GM12878 (cell line): ENCODE measurements around the gene SSTR4. TPM values are rescaled to one million over a fixed set of nuclear protein-coding genes. Genes with fewer than 3 reads are reported as not detected.

Experiments used
- ATAC-seq: fragments of 200-7000 bp; cut with Tn5 transposase; 3 replicates; pipeline ENCODE4 v1.9.1; 2020; ENCODE audit warnings: mild to moderate bottlenecking, moderate library complexity
- BruUV-seq: library from RNA; stranded (reverse); fragments of 400-500 nt; replicated peaks from 2 replicates; lab custom pipeline; 2021; lab: Mats Ljungman, UMichigan
- CTCF ChIA-PET: fragments of 300-600 bp; sonication (Branson Sonifier 250); formaldehyde crosslinking; extraction: SDS; loops from one replicate; lab custom pipeline; 2021; ENCODE audit warnings: inconsistent platforms; lab: Yijun Ruan, JAX
- POLR2A ChIA-PET: fragments of 350-600 bp; formaldehyde crosslinking; extraction: SDS; loops from one replicate; lab custom pipeline; 2021; ENCODE audit warnings: inconsistent platforms; lab: Charles Lee
- RAD21 ChIA-PET: fragments of 300-600 bp; sonication (Branson Sonifier 250); formaldehyde crosslinking; loops from one replicate; lab custom pipeline; 2023; ENCODE audit warnings: antibody characterized with exemption; ENCODE audit not compliant: unreplicated experiment; lab: Charles Lee
- SMC1A ChIA-PET: fragments of 300-600 bp; sonication (Branson Sonifier 250); formaldehyde crosslinking; loops from one replicate; lab custom pipeline; 2023; ENCODE audit not compliant: unreplicated experiment, uncharacterized antibody; lab: Charles Lee
- DNase-seq: peaks from one replicate; pipeline ENCODE4 v3.0.0-alpha.2; 2011; ENCODE audit warnings: low read depth, low spot score
- FAIRE-seq: peaks from 3 replicates; lab custom pipeline; 2011; peaks lifted over from hg19 to GRCh38; lab: Jason Lieb, UNC
- H2AFZ ChIP-seq: 2 replicates; pipeline ENCODE4 v1.6.0; 2011; ENCODE audit warnings: low read depth, low read length, control low read depth; ENCODE audit not compliant: control insufficient read depth
- H3K27ac ChIP-seq: 2 replicates; pipeline ENCODE4 v1.5.1; 2011; ENCODE audit warnings: control low read depth; ENCODE audit not compliant: control insufficient read depth, insufficient read depth
- H3K27me3 ChIP-seq, 2 experiments: replicated peaks in 1 of 2; 2 replicates each; pipeline versions ENCODE4 v1.6.0 to v1.6.1; 2011; ENCODE audit warnings: low read length in 1 of 2; ENCODE audit not compliant: control insufficient read depth in 2 of 2, insufficient read depth in 2 of 2
- H3K36me3 ChIP-seq, 2 experiments: 2 replicates each; pipeline ENCODE4 v1.5.1; 2011; ENCODE audit warnings: low read length in 1 of 2; ENCODE audit not compliant: control insufficient read depth in 2 of 2, insufficient read depth in 2 of 2
- H3K4me1 ChIP-seq: 2 replicates; pipeline ENCODE4 v1.6.1; 2011; ENCODE audit warnings: mild to moderate bottlenecking, low read length, moderate library complexity, mixed read lengths; ENCODE audit not compliant: control insufficient read depth, insufficient read depth
- H3K4me2 ChIP-seq: 2 replicates; pipeline ENCODE4 v1.6.0; 2011; ENCODE audit warnings: control low read depth; ENCODE audit not compliant: control insufficient read depth, insufficient read depth
- H3K4me3 ChIP-seq: fragments of 200-600 bp; sonication (generic); 2 replicates; pipeline ENCODE4 v1.5.1; 2016
- H3K79me2 ChIP-seq: 2 replicates; pipeline ENCODE4 v1.6.0; 2011; ENCODE audit warnings: low read length; ENCODE audit not compliant: control insufficient read depth, insufficient read depth
- H3K9ac ChIP-seq: 2 replicates; pipeline ENCODE4 v1.8.0; 2011; ENCODE audit warnings: low read length, control low read depth, mixed read lengths; ENCODE audit not compliant: control insufficient read depth, insufficient read depth
- H3K9me3 ChIP-seq: replicated peaks from 3 replicates; pipeline ENCODE4 v1.5.1; 2011; ENCODE audit warnings: mild to moderate bottlenecking, low read length; ENCODE audit not compliant: control insufficient read depth, insufficient read depth
- H4K20me1 ChIP-seq: 2 replicates; pipeline ENCODE4 v1.6.0; 2011; ENCODE audit not compliant: control insufficient read depth, insufficient read depth
- BMI1 ChIP-seq: fragments of 450-650 bp; IDR thresholded peaks from 2 replicates; pipeline ENCODE4 v1.6.1; 2016; ENCODE audit warnings: mild to moderate bottlenecking, moderate library complexity, borderline replicate concordance
- FOXK2 ChIP-seq: fragments of 450-650 bp; IDR thresholded peaks from 2 replicates; pipeline ENCODE4 v1.6.1; 2017; ENCODE audit warnings: mild to moderate bottlenecking, moderate library complexity
- NRF1 ChIP-seq: conservative IDR thresholded peaks from 2 replicates; pipeline ENCODE4 v1.6.1; 2011; ENCODE audit warnings: mild to moderate bottlenecking, low read depth, low read length, improper control_type of control experiment
- RB1 ChIP-seq: fragments of 450-650 bp; formaldehyde crosslinking; IDR thresholded peaks from 2 replicates; pipeline ENCODE4 v1.6.1; 2017; ENCODE audit warnings: mild to moderate bottlenecking, borderline replicate concordance
- ZZZ3 ChIP-seq: IDR thresholded peaks from 2 replicates; pipeline ENCODE4 v1.6.1; 2011; ENCODE audit warnings: low read depth; ENCODE audit not compliant: control insufficient read depth, insufficient read length
- WGBS: methylation state at CpG from one replicate; pipeline ENCODE4 v1.1.6; 2016; ENCODE audit warnings: low lambda C conversion rate; ENCODE audit not compliant: insufficient replicate concordance, insufficient coverage; ENCODE audit errors: missing lambda C conversion rate; 5-methylcytosine and 5-hydroxymethylcytosine counted together
- in situ Hi-C: fragments of 300-500 bp; cut with MboI; formaldehyde crosslinking; loops from 9 replicates; pipeline ENCODE4 v1.14.3; 2018; ENCODE audit warnings: mixed read lengths
- intact Hi-C: fragments of 100-400 bp; cut with micrococcal nuclease; formaldehyde crosslinking; loops from one replicate; pipeline ENCODE4 v1.14.2; 2022; ENCODE audit not compliant: unreplicated experiment
- polyA plus RNA-seq, 11 experiments: library from polyadenylated mRNA; depleted of rRNA in 4 of 11; unstranded in 6 of 11; stranded (reverse) in 5 of 11; fragments of >200 nt; fragmentation: Nextera tagmentation in 4 of 11; fragmentation: Illumina TruSeq in 1 of 11; extraction: Ambion mirVana in 4 of 11; extraction: Trizol in 1 of 11; gene quantifications; 1 replicate in 1 of 11; 2 replicates in 10 of 11; pipeline versions ENCODE4 v1.2.1 to v1.2.3, GENCODE V29; 2011 to 2016; ENCODE audit warnings: inconsistent platforms in 2 of 11, missing spikeins in 2 of 11, low read depth in 1 of 11
- total RNA-seq, 4 experiments: library from RNA; depleted of rRNA in 3 of 4; stranded (reverse); fragments of >200 nt in 3 of 4; fragmentation: Illumina TruSeq in 1 of 4; extraction: Trizol in 1 of 4; gene quantifications; 2 replicates each; pipeline versions ENCODE4 v1.2.1 to v1.2.3, GENCODE V29; 2013 to 2021
- TF ChIP-seq, protein P1 (sequence below): fragments of 450-650 bp; IDR thresholded peaks from 2 replicates; pipeline ENCODE4 v1.6.1; 2018; ENCODE audit warnings: mild to moderate bottlenecking, low read depth, moderate library complexity; ENCODE audit not compliant: partially characterized antibody

SSTR4 gene
- total and polyA plus RNA-seq, 10 of the 15 experiments (the other 5 are each of a cell fraction or from before 2014, with no cell fraction given) = not detected

DNA sequence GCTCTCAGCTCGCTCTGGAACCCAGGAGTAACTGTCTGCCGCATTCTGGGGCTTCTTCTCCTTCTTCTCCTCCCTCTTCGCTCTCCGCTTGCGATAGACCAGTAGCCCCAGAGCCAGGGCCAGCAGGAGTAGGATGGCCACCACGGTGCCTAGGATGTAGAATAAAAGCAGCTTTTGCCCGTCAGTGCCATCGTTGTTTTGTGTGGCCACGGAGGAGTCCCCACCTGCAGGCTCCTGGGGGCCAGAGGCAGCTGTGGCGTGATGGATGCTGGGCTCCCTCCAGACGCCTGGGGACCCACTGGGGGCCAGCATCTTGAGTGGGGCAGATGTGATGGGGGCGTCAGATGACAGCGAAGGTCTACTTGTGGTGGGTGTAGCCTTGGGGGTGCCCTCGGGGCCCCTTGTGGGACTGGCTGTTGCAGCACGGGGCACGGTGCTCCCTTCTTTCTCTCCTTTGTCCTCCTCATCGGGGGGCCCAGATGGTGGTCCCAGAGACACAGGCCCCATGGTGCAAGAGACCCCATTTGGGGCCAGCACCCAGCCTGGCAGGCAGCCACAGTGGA, 49.3 kb downstream of the SSTR4 start:
- TF ChIP-seq RB1 (no peak), FOXK2 (no peak), ZZZ3 (no peak), BMI1 (no peak), NRF1 (no peak)
- TF ChIP-seq, protein P1, sequence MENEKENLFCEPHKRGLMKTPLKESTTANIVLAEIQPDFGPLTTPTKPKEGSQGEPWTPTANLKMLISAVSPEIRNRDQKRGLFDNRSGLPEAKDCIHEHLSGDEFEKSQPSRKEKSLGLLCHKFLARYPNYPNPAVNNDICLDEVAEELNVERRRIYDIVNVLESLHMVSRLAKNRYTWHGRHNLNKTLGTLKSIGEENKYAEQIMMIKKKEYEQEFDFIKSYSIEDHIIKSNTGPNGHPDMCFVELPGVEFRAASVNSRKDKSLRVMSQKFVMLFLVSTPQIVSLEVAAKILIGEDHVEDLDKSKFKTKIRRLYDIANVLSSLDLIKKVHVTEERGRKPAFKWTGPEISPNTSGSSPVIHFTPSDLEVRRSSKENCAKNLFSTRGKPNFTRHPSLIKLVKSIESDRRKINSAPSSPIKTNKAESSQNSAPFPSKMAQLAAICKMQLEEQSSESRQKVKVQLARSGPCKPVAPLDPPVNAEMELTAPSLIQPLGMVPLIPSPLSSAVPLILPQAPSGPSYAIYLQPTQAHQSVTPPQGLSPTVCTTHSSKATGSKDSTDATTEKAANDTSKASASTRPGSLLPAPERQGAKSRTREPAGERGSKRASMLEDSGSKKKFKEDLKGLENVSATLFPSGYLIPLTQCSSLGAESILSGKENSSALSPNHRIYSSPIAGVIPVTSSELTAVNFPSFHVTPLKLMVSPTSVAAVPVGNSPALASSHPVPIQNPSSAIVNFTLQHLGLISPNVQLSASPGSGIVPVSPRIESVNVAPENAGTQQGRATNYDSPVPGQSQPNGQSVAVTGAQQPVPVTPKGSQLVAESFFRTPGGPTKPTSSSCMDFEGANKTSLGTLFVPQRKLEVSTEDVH = no peak
- CTCF ChIA-PET = interaction anchor here (0.9 to 1.8 kb wide), 3 partner anchors 10 to 117 kb away, joined by 3 to 7 read pairs (median 4); no protein-coding TSS in a partner anchor

More for the DNA sequence above, 49.3 kb downstream of the SSTR4 start:
- no peaks in the 10 kb centered on the region for H3K79me2 ChIP-seq
- H3K27me3 ChIP-seq = peaks cover 0 to 3% of the 10 kb centered on the region in 2 experiments; a peak in 1 of 4 replicates
- intact Hi-C loops (no loop called here), in situ Hi-C loops (no loop called here)
- H3K9ac ChIP-seq = no peak overlapping the region
- H3K9me3 ChIP-seq = no peaks in the 10 kb centered on the region
- H3K4me1 ChIP-seq = peaks cover 14% of the 10 kb centered on the region
- 58% methylated on average over 15 of the region's 17 CpGs for WGBS
- DNase-seq = no peak
- no peak for FAIRE-seq
- no peak overlapping the region for H3K27ac ChIP-seq
- no peaks in the 10 kb centered on the region for H3K36me3 ChIP-seq
- ATAC-seq = no peak
- no peaks in the 10 kb centered on the region for H4K20me1 ChIP-seq
- BruUV-seq = no TSS peak
- H3K4me3 ChIP-seq = no peak overlapping the region
- SMC1A ChIA-PET = interaction anchor here (0.8 to 2.1 kb wide), 5 partner anchors 12 to 58 kb away, joined by 3 to 5 read pairs (median 4); no protein-coding TSS in a partner anchor
- RAD21 ChIA-PET = interaction anchor here (1.1 kb wide), 1 partner anchor 32 kb away, joined by 4 read pairs; no protein-coding TSS in a partner anchor
- no peak overlapping the region for H2AFZ ChIP-seq
- POLR2A ChIA-PET = interaction anchor here (0.6 kb wide), 1 partner anchor 62 kb away, joined by 6 read pairs; no protein-coding TSS in a partner anchor
- H3K4me2 ChIP-seq = no peak overlapping the region
